GM12878 (cell line): ENCODE measurements around the gene NTN3. TPM values are rescaled to one million over a fixed set of nuclear protein-coding genes. Genes with fewer than 3 reads are reported as not detected.

Experiments used
- ATAC-seq: fragments of 200-7000 bp; cut with Tn5 transposase; 3 replicates; pipeline ENCODE4 v1.9.1; 2020; ENCODE audit warnings: mild to moderate bottlenecking, moderate library complexity
- BruUV-seq: library from RNA; stranded (reverse); fragments of 400-500 nt; replicated peaks from 2 replicates; lab custom pipeline; 2021; lab: Mats Ljungman, UMichigan
- CTCF ChIA-PET: fragments of 300-600 bp; sonication (Branson Sonifier 250); formaldehyde crosslinking; extraction: SDS; loops from one replicate; lab custom pipeline; 2021; ENCODE audit warnings: inconsistent platforms; lab: Yijun Ruan, JAX
- POLR2A ChIA-PET: fragments of 350-600 bp; formaldehyde crosslinking; extraction: SDS; loops from one replicate; lab custom pipeline; 2021; ENCODE audit warnings: inconsistent platforms; lab: Charles Lee
- RAD21 ChIA-PET: fragments of 300-600 bp; sonication (Branson Sonifier 250); formaldehyde crosslinking; loops from one replicate; lab custom pipeline; 2023; ENCODE audit warnings: antibody characterized with exemption; ENCODE audit not compliant: unreplicated experiment; lab: Charles Lee
- SMC1A ChIA-PET: fragments of 300-600 bp; sonication (Branson Sonifier 250); formaldehyde crosslinking; loops from one replicate; lab custom pipeline; 2023; ENCODE audit not compliant: unreplicated experiment, uncharacterized antibody; lab: Charles Lee
- DNase-seq: peaks from one replicate; pipeline ENCODE4 v3.0.0-alpha.2; 2011; ENCODE audit warnings: low read depth, low spot score
- FAIRE-seq: peaks from 3 replicates; lab custom pipeline; 2011; peaks lifted over from hg19 to GRCh38; lab: Jason Lieb, UNC
- H2AFZ ChIP-seq: 2 replicates; pipeline ENCODE4 v1.6.0; 2011; ENCODE audit warnings: low read depth, low read length, control low read depth; ENCODE audit not compliant: control insufficient read depth
- H3K27ac ChIP-seq: 2 replicates; pipeline ENCODE4 v1.5.1; 2011; ENCODE audit warnings: control low read depth; ENCODE audit not compliant: control insufficient read depth, insufficient read depth
- H3K27me3 ChIP-seq, 2 experiments: replicated peaks in 1 of 2; 2 replicates each; pipeline versions ENCODE4 v1.6.0 to v1.6.1; 2011; ENCODE audit warnings: low read length in 1 of 2; ENCODE audit not compliant: control insufficient read depth in 2 of 2, insufficient read depth in 2 of 2
- H3K36me3 ChIP-seq, 2 experiments: 2 replicates each; pipeline ENCODE4 v1.5.1; 2011; ENCODE audit warnings: low read length in 1 of 2; ENCODE audit not compliant: control insufficient read depth in 2 of 2, insufficient read depth in 2 of 2
- H3K4me1 ChIP-seq: 2 replicates; pipeline ENCODE4 v1.6.1; 2011; ENCODE audit warnings: mild to moderate bottlenecking, low read length, moderate library complexity, mixed read lengths; ENCODE audit not compliant: control insufficient read depth, insufficient read depth
- H3K4me2 ChIP-seq: 2 replicates; pipeline ENCODE4 v1.6.0; 2011; ENCODE audit warnings: control low read depth; ENCODE audit not compliant: control insufficient read depth, insufficient read depth
- H3K4me3 ChIP-seq: fragments of 200-600 bp; sonication (generic); 2 replicates; pipeline ENCODE4 v1.5.1; 2016
- H3K79me2 ChIP-seq: 2 replicates; pipeline ENCODE4 v1.6.0; 2011; ENCODE audit warnings: low read length; ENCODE audit not compliant: control insufficient read depth, insufficient read depth
- H3K9ac ChIP-seq: 2 replicates; pipeline ENCODE4 v1.8.0; 2011; ENCODE audit warnings: low read length, control low read depth, mixed read lengths; ENCODE audit not compliant: control insufficient read depth, insufficient read depth
- H3K9me3 ChIP-seq: replicated peaks from 3 replicates; pipeline ENCODE4 v1.5.1; 2011; ENCODE audit warnings: mild to moderate bottlenecking, low read length; ENCODE audit not compliant: control insufficient read depth, insufficient read depth
- H4K20me1 ChIP-seq: 2 replicates; pipeline ENCODE4 v1.6.0; 2011; ENCODE audit not compliant: control insufficient read depth, insufficient read depth
- BCL3 ChIP-seq: IDR thresholded peaks from 2 replicates; pipeline ENCODE4 v1.6.1; 2011; ENCODE audit warnings: borderline replicate concordance, low read depth, mild to moderate bottlenecking, moderate library complexity, low read length; ENCODE audit not compliant: insufficient read depth, poor library complexity, severe bottlenecking
- SRF ChIP-seq, 2 experiments: IDR thresholded peaks; 2 replicates each; pipeline ENCODE4 v1.6.1; 2011; ENCODE audit warnings: low read depth in 2 of 2, low read length in 2 of 2, mild to moderate bottlenecking in 1 of 2, moderate library complexity in 1 of 2
- ZNF622 ChIP-seq: fragments of 450-650 bp; IDR thresholded peaks from 2 replicates; pipeline ENCODE4 v1.6.1; 2017; ENCODE audit warnings: mild to moderate bottlenecking, inconsistent platforms
- WGBS: methylation state at CpG from one replicate; pipeline ENCODE4 v1.1.6; 2016; ENCODE audit warnings: low lambda C conversion rate; ENCODE audit not compliant: insufficient replicate concordance, insufficient coverage; ENCODE audit errors: missing lambda C conversion rate; 5-methylcytosine and 5-hydroxymethylcytosine counted together
- in situ Hi-C: fragments of 300-500 bp; cut with MboI; formaldehyde crosslinking; loops from 9 replicates; pipeline ENCODE4 v1.14.3; 2018; ENCODE audit warnings: mixed read lengths
- intact Hi-C: fragments of 100-400 bp; cut with micrococcal nuclease; formaldehyde crosslinking; loops from one replicate; pipeline ENCODE4 v1.14.2; 2022; ENCODE audit not compliant: unreplicated experiment
- polyA plus RNA-seq, 11 experiments: library from polyadenylated mRNA; depleted of rRNA in 4 of 11; unstranded in 6 of 11; stranded (reverse) in 5 of 11; fragments of >200 nt; fragmentation: Nextera tagmentation in 4 of 11; fragmentation: Illumina TruSeq in 1 of 11; extraction: Ambion mirVana in 4 of 11; extraction: Trizol in 1 of 11; gene quantifications; 1 replicate in 1 of 11; 2 replicates in 10 of 11; pipeline versions ENCODE4 v1.2.1 to v1.2.3, GENCODE V29; 2011 to 2016; ENCODE audit warnings: inconsistent platforms in 2 of 11, missing spikeins in 2 of 11, low read depth in 1 of 11
- total RNA-seq, 4 experiments: library from RNA; depleted of rRNA in 3 of 4; stranded (reverse); fragments of >200 nt in 3 of 4; fragmentation: Illumina TruSeq in 1 of 4; extraction: Trizol in 1 of 4; gene quantifications; 2 replicates each; pipeline versions ENCODE4 v1.2.1 to v1.2.3, GENCODE V29; 2013 to 2021
- TF ChIP-seq, protein P1 (sequence below): fragments of 450-650 bp; IDR thresholded peaks from 2 replicates; pipeline ENCODE4 v1.6.1; 2017; ENCODE audit warnings: mild to moderate bottlenecking, moderate library complexity

NTN3 gene
- total and polyA plus RNA-seq, 10 of the 15 experiments (the other 5 are each of a cell fraction or from before 2014, with no cell fraction given) = 0.04 TPM; not detected in 9

GRCh38 chr16:2499890-2500429, 28.9 kb downstream of the NTN3 start:
- CTCF ChIA-PET = interaction anchor here (2.8 kb wide), 1 partner anchor 70 kb away, joined by 36 read pairs; the partner anchor contains the start of gene CCNF
- intact Hi-C loops (loop anchor here (2.0 to 10.0 kb wide), 4 partner anchors 67 to 305 kb away; partner anchors contain the start of genes ABCA3 and RNPS1), in situ Hi-C loops (loop anchor here (5.0 to 10.0 kb wide), 2 partner anchors 163 to 485 kb away; partner anchors contain the start of gene NPW)
- ATAC-seq (no peak), FAIRE-seq (no peak), DNase-seq (no peak)
- H3K4me1 ChIP-seq = no peaks in the 10 kb centered on the region
- H3K27me3 ChIP-seq = no peaks in the 10 kb centered on the region
- no peak overlapping the region for H3K9ac ChIP-seq
- BruUV-seq = no TSS peak
- 75% methylated on average over 22 of the region's 29 CpGs for WGBS
- peaks cover 0 to 11% of the 10 kb centered on the region in 2 experiments; a peak in 2 of 4 replicates for H3K36me3 ChIP-seq
- no peaks in the 10 kb centered on the region for H3K9me3 ChIP-seq
- H4K20me1 ChIP-seq = no peaks in the 10 kb centered on the region
- no peak overlapping the region for H3K4me2 ChIP-seq
- H2AFZ ChIP-seq = no peak overlapping the region
- no peaks in the 10 kb centered on the region for H3K79me2 ChIP-seq
- no peak overlapping the region for H3K27ac ChIP-seq
- POLR2A ChIA-PET = no interaction called here
- no peak for TF ChIP-seq BCL3
- TF ChIP-seq SRF (IDR thresholded peaks at IDR 0.05; ENCODE audit: low read depth in 2 of 2, low read length in 2 of 2) = no peak
- TF ChIP-seq, protein P1, sequence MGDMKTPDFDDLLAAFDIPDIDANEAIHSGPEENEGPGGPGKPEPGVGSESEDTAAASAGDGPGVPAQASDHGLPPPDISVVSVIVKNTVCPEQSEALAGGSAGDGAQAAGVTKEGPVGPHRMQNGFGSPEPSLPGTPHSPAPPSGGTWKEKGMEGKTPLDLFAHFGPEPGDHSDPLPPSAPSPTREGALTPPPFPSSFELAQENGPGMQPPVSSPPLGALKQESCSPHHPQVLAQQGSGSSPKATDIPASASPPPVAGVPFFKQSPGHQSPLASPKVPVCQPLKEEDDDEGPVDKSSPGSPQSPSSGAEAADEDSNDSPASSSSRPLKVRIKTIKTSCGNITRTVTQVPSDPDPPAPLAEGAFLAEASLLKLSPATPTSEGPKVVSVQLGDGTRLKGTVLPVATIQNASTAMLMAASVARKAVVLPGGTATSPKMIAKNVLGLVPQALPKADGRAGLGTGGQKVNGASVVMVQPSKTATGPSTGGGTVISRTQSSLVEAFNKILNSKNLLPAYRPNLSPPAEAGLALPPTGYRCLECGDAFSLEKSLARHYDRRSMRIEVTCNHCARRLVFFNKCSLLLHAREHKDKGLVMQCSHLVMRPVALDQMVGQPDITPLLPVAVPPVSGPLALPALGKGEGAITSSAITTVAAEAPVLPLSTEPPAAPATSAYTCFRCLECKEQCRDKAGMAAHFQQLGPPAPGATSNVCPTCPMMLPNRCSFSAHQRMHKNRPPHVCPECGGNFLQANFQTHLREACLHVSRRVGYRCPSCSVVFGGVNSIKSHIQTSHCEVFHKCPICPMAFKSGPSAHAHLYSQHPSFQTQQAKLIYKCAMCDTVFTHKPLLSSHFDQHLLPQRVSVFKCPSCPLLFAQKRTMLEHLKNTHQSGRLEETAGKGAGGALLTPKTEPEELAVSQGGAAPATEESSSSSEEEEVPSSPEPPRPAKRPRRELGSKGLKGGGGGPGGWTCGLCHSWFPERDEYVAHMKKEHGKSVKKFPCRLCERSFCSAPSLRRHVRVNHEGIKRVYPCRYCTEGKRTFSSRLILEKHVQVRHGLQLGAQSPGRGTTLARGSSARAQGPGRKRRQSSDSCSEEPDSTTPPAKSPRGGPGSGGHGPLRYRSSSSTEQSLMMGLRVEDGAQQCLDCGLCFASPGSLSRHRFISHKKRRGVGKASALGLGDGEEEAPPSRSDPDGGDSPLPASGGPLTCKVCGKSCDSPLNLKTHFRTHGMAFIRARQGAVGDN = no peak
- TF ChIP-seq ZNF622 = no peak
- H3K4me3 ChIP-seq = no peak overlapping the region
- RAD21 ChIA-PET = no interaction called here
- SMC1A ChIA-PET = interaction anchor here (2.5 kb wide), 1 partner anchor 70 kb away, joined by 17 read pairs; the partner anchor contains the start of gene CCNF
